C4-2B (cell line): ENCODE results near the gene SH3RF1.

Experiments used
- CTCF ChIP-seq: fragments of 450-650 bp; conservative IDR thresholded peaks from 2 replicates; pipeline ENCODE4 v1.5.1; 2017; ENCODE audit warnings: mild to moderate bottlenecking
- ZFX ChIP-seq: fragments of 450-650 bp; IDR thresholded peaks from 2 replicates; pipeline ENCODE4 v1.6.1; 2017

- TF ChIP-seq CTCF, result no peak
- no peak for TF ChIP-seq ZFX
These were observed 82.6 kb downstream of the SH3RF1 start for GRCh38 chr4:169188204-169188603.
